Cardiac fibroblast (primary cell): ENCODE results near the gene PARVB.

ENCODE experiments used
- DNase-seq, 2 donors: peaks; one replicate each; pipeline versions ENCODE4 v3.0.0 to v3.0.0-alpha.2; 2010; ENCODE audit warnings: low read depth in 2 of 2
- H3K4me3 ChIP-seq, 2 donors: replicated peaks in 1 of 2; 1 replicate in 1 of 2; 2 replicates in 1 of 2; pipeline ENCODE4 v1.5.1; 2011; ENCODE audit warnings: low read depth in 2 of 2, low read length in 2 of 2, mild to moderate bottlenecking in 2 of 2, moderate library complexity in 1 of 2
- TF ChIP-seq, protein P1 (sequence below): IDR thresholded peaks from one replicate; pipeline ENCODE4 v1.5.1; 2011; ENCODE audit warnings: low read depth, mild to moderate bottlenecking, low read length, inconsistent platforms

Gene PARVB

DNA sequence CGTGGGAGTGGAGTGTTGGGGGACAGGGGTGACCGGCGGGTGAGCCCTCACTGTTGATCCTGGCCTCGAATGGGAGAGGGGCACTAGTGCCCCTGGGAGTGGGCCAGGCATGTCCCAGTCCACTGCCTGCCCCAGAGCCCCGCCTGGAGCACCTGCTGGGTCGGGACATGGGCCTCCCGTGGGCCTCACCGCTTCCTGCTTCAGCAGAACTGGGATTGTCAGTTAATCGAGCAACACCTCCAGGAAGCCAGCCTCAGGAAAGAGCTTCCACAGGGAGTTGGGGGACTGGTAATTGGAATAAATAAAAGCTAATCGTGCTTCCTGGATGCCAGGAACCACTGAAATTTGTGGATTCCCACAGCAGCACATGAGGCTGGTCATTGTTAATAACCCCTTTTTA, 43.8 kb downstream of the PARVB start:
- no peak for DNase-seq
- TF ChIP-seq, protein P1, sequence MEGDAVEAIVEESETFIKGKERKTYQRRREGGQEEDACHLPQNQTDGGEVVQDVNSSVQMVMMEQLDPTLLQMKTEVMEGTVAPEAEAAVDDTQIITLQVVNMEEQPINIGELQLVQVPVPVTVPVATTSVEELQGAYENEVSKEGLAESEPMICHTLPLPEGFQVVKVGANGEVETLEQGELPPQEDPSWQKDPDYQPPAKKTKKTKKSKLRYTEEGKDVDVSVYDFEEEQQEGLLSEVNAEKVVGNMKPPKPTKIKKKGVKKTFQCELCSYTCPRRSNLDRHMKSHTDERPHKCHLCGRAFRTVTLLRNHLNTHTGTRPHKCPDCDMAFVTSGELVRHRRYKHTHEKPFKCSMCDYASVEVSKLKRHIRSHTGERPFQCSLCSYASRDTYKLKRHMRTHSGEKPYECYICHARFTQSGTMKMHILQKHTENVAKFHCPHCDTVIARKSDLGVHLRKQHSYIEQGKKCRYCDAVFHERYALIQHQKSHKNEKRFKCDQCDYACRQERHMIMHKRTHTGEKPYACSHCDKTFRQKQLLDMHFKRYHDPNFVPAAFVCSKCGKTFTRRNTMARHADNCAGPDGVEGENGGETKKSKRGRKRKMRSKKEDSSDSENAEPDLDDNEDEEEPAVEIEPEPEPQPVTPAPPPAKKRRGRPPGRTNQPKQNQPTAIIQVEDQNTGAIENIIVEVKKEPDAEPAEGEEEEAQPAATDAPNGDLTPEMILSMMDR: no peak
- no peak overlapping the region for H3K4me3 ChIP-seq

DNA sequence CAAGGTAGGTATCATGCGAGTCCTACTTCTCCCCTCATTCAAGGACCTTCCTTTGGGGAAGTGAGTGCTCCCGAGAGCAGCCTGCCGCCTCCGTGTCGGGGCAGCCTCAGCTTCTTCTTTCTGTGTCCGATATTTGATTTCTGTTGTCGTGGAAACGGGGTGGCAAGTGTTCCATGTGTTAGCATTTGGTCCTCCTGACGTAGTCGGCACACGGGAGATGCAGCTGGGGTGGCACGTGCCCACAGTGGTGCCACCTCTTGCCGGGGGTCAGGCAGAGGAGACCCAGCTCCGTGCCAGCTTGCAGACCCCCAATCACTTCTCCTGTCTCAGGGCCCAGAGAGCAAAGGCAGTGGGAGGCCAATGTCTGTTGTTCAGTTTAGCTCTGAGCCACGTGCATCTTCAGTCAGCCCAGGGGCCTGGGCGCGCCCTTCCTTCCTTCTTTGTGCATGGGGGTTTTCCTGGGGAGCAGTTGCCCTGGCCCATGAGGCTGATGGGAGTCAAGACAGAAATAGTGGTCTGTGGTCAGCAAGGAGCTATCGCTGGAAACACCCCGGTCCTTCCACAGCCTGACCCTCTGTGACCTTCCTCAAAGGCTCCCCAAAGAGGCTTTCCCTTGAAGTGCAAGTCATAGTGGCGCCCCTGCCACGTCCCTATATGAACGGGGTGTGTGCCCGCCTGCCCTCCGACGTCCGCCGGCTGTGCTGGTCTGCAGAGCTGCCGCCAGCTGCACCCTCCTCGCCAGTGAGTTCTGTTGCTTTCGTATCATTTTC, 44.5 kb downstream of the PARVB start:
- H3K4me3 ChIP-seq: no peak overlapping the region
- TF ChIP-seq, protein P1: no peak
- no peak for DNase-seq

DNA sequence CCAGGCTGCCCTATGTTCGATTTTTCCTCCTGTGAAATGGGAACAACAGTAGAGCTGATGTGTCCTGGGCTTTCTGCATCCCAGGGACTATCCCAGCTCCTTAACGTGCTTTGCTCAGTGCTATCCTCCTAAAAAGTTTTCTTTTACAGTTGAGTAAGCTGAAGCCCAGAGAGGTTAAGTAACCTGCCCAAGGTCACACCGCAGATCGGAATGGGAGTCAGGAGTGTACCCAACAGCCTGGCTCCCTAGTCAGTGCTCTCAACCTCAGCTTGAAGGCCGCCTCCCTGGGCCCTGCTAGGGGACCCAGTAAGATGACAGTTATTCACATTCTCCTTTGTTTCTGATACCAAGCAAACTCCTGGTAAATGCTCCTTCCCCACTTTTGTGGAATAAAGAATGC, 45.9 kb downstream of the PARVB start:
- no peak for DNase-seq
- TF ChIP-seq, protein P1: no peak
- H3K4me3 ChIP-seq: no peak overlapping the region

DNA sequence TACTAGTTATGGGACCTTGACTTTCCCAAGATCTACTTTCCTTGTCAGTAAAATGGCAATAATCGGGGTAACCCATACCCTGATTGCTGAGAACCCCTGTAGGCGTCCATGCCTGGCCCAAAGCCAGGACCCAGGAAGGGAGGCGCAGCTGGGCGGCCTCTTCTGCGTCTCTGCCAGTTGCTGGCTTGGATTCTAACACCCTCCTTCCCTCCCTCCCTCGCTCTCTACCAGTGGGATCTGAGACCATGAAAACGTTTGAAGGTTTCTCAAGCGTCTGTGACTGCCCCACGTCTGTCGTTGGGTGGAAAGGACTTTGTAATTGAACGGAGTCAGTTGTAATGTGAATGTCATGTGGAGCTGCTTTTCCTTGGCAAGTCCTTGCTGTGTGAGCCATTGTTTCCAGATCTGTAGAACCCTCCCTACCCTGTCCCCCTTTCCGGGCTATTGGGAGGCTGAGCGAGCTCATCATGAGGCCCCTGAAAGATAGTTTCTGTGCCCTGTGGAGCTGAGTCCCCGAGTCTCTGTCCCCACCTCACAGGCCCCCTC, 47.8 kb downstream of the PARVB start:
- TF ChIP-seq, protein P1: no peak
- DNase-seq: no peak
- no peak overlapping the region for H3K4me3 ChIP-seq

DNA sequence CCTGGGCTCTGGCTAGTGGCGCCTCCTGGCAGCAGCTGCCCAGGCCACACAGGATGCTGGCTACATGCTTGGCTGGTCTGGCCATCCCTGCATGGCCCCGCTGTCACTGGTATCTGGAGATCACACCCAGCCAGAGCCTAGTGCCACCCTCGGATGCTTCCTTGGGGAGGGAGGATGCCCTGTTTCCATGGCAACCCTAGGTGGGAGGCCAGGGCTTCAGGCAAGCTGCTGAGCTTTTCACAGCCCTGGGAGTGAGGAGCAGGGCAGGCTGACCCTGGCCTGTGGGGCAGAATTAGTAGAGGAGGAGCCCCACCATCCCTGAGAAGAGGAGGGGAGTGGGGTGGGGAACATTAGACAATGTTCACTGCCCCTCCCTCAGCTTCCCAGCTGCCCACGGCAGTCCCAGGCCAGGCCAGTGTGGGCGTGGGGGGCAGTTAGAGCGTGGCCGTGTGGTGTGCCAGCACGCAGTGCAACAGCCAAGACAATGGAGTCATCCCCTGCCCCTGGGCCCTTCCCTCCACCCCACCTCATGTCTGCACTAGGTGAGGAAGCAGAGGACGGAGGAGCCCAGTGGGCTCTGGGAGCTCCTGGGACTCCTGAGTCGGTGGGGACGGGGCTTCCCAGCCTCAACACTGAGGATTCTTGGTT, 50.4 kb downstream of the PARVB start:
- no peak overlapping the region for H3K4me3 ChIP-seq
- TF ChIP-seq, protein P1: no peak
- no peak for DNase-seq

DNA sequence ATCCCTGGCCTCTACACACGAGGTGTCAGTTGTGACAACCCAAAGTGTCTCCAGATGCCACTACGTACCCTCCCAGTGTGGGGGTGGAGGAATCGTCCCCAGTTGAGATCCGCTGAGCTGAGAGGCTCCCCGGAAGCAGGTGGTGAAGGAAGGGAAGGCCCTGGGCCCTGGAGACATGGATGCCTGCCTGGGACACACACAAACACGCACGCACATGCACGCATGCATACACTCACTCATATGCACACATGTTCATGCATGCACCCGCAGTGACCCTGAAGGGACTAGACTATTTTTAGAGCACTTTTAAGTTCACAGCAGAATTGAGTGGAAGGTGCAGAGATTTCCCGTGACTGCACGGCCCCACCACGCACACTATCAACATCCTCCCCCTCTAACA, 50.9 kb downstream of the PARVB start:
- TF ChIP-seq, protein P1: no peak
- H3K4me3 ChIP-seq: no peak overlapping the region
- DNase-seq: no peak
